ENCODE data around the gene PPP4R3A. TPM values are rescaled to one million over a fixed set of nuclear protein-coding genes. Genes with fewer than 3 reads are reported as not detected.
"Not testable (repeated sequence)": the region's sequence is repeated elsewhere in the genome, so short reads cannot be mapped to it uniquely, and the experiment has no call there.

The PPP4R3A gene
- total RNA-seq, 1 donor from 2014 or later: 71.9 TPM

DNA sequence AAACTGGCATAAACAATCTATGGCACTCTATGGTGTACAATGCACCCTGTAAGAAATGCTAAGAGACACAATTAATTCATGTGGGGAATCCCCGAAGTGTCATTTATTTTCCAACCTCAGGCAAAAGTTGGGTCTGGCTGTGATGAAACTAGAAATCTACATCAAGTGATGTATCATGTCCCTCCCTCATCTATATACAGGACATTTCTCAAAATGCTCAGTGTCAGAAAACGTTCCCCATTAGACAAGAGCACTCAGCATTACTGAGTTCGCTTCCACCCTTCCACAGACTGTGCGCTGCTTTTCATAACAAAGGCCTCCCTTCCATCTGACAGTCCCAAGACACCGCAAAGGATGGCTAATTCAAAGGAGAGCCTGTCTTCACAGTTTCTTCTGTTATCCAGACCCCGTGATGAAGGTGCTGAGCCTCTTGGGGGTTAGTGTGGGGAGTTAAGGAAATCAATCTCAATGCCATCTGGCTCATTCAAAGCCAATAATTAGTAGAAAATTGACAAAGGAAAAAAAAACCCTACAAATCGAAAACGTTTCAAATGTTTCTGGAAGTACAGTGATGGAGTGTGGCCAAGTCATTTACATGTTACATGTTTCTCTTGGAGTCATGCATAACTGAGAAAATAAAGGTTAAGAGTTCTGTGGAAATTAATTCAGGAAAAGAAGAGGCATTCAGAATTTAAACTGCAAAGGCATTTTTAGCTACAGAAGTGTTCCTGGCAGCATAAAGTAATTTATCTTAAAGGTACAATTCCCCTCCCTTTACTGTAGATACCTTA, 100.0 kb downstream of the PPP4R3A start:
- DNase-seq (ENCODE audit: low read depth, low spot score): no peak

DNA sequence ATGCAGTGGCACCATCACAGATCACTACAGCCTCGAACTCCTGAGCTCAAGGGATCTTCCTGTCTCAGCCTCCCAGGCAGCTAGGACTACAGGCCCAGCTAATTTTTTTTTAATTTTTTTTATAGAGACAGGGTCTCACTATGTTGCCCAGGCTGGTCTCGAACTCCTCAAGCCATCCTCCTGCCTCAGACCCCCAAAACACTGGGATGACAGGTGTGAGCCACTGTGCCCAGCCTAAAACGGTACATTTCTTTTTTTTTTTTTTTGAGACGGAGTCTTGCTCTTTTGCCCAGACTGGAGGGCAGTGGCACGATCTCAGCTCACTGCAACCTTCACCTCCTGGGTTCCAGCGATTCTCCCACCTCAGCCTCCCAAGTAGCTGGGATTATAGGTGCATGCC, 100.9 kb downstream of the PPP4R3A start:
- DNase-seq (ENCODE audit: low read depth, low spot score): not testable (repeated sequence)

Other genes with a start within 250 kb of the PPP4R3A start
- gene CCDC88C, start 92.5 kb downstream of the PPP4R3A start, total RNA-seq: 21.2 and 30.5 TPM in 2 replicates
- gene CATSPERB, start 221.8 kb upstream of the PPP4R3A start, total RNA-seq: not detected in 2 replicates